ENCODE data around the gene PDE8B.

DNA sequence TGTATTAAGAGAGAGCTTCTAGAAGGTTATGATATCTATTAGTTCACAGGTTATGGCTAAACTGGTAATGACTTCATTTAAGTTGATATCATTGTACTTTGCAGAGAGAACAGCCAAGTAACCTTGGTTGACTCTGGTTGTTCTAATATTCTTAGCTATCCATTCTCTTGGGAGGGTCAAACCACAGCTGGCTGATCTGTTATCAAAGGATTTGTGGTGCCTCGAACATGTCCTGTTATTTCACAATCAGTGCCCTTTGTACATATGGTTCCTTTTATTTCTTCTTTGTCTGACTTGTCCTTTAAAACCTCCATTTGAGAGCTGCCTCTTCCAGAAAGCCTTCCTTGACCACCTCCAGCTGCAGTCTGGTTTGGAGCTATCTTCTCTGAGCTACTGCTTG, 61.7 kb downstream of the PDE8B start:
- TF ChIP-seq CREB1 (IDR thresholded peaks at IDR 0.05; ENCODE audit: low read depth) (no peak), EP300 (IDR thresholded peaks at IDR 0.05; ENCODE audit: borderline replicate concordance) (no peak), ZBTB7A (IDR thresholded peaks at IDR 0.05; ENCODE audit: low read depth) (no peak), CEBPB (IDR thresholded peaks at IDR 0.05) (no peak), TAF1 (IDR thresholded peaks at IDR 0.05; ENCODE audit: low read depth) (no peak), YY1 (IDR thresholded peaks at IDR 0.05; ENCODE audit: low read depth) (no peak), NFIC (IDR thresholded peaks at IDR 0.05) (no peak), EGR1 (IDR thresholded peaks at IDR 0.05) (no peak), FOXM1 (IDR thresholded peaks at IDR 0.05; ENCODE audit: borderline replicate concordance, low read depth) (no peak), RAD21 (IDR thresholded peaks at IDR 0.05; ENCODE audit: low read depth) (no peak)
- TF ChIP-seq, protein P1, sequence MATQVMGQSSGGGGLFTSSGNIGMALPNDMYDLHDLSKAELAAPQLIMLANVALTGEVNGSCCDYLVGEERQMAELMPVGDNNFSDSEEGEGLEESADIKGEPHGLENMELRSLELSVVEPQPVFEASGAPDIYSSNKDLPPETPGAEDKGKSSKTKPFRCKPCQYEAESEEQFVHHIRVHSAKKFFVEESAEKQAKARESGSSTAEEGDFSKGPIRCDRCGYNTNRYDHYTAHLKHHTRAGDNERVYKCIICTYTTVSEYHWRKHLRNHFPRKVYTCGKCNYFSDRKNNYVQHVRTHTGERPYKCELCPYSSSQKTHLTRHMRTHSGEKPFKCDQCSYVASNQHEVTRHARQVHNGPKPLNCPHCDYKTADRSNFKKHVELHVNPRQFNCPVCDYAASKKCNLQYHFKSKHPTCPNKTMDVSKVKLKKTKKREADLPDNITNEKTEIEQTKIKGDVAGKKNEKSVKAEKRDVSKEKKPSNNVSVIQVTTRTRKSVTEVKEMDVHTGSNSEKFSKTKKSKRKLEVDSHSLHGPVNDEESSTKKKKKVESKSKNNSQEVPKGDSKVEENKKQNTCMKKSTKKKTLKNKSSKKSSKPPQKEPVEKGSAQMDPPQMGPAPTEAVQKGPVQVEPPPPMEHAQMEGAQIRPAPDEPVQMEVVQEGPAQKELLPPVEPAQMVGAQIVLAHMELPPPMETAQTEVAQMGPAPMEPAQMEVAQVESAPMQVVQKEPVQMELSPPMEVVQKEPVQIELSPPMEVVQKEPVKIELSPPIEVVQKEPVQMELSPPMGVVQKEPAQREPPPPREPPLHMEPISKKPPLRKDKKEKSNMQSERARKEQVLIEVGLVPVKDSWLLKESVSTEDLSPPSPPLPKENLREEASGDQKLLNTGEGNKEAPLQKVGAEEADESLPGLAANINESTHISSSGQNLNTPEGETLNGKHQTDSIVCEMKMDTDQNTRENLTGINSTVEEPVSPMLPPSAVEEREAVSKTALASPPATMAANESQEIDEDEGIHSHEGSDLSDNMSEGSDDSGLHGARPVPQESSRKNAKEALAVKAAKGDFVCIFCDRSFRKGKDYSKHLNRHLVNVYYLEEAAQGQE (IDR thresholded peaks at IDR 0.05; ENCODE audit: low read depth) = no peak

Measured in Ishikawa (cell line).